Measurements from ENCODE around the gene SMYD2. TPM values are rescaled to one million over a fixed set of nuclear protein-coding genes. Genes with fewer than 3 reads are reported as not detected.

Gene SMYD2
- total and polyA plus RNA-seq, 2 donors (not counting 3 experiments of a cell fraction or from before 2014, with no cell fraction given), result 8.0 to 20.9 TPM

DNA sequence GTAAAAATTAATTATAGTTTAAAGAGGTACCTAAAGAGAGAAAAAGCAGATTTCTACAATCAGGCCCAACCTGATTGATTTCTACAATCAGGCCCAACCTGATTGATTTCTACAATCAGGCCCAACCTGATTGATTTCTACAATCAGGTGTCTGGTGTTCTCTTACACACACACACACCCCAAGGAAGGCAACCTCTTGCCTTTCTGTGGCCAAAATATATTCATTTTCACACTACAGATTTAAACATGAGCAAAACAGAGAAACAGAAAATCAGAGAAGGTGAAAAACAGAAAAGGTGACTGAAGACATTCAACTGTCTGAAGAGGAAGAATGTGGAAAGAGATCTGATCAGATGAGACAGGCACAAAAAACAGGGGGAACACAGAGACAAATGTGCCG lies 104.5 kb downstream of the SMYD2 start:
- Histone ChIP-seq H3K27ac (ENCODE audit: insufficient read depth, low read depth, low read length) (no peak overlapping the region), H3K9ac (replicated peaks; ENCODE audit: extremely low read depth, insufficient read depth, low read length) (no peak overlapping the region), H3K79me2 (ENCODE audit: control insufficient read depth, insufficient read depth, low read length) (peaks cover 4% of the 10 kb centered on the region), H2AFZ (ENCODE audit: low read depth, low read length) (no peak overlapping the region), H3K9me1 (replicated peaks; ENCODE audit: control insufficient read depth, extremely low read depth, insufficient read depth, low read length) (no peaks in the 10 kb centered on the region), H3K4me2 (ENCODE audit: insufficient read depth, low read length) (no peak overlapping the region), H4K20me1 (replicated peaks; ENCODE audit: control insufficient read depth, extremely low read depth, insufficient read depth, low read length) (no peaks in the 10 kb centered on the region), H3K36me3 (ENCODE audit: control insufficient read depth in 2 of 2, extremely low read depth in 1 of 2, insufficient read depth in 2 of 2, low read length in 2 of 2) (peaks cover 24 to 29% of the 10 kb centered on the region in 2 experiments), H3K4me3 (replicated peaks in 1 of 3; ENCODE audit: insufficient read depth in 1 of 3, low read depth in 1 of 3, low read length in 3 of 3) (no peak overlapping the region), H3K9me3 (replicated peaks; ENCODE audit: control insufficient read depth, insufficient read depth, low read length) (no peaks in the 10 kb centered on the region), H3K27me3 (ENCODE audit: control insufficient read depth in 2 of 2, insufficient read depth in 2 of 2, low read length in 2 of 2) (no peaks in the 10 kb centered on the region), H3K4me1 (ENCODE audit: control insufficient read depth, extremely low read depth, insufficient read depth, low read length) (no peaks in the 10 kb centered on the region)
- FAIRE-seq, result no peak
- ChIA-PET CTCF (interaction anchor here (5.4 kb wide), 1 partner anchor 199 kb away, joined by 124 read pairs; no protein-coding TSS in a partner anchor), POLR2A (no interaction called here)
- intact Hi-C loops (cut with micrococcal nuclease), result no loop called here
- dilution Hi-C loops (cut with MboI; ENCODE audit: extremely low pct_ligation_motif_present, low sequenced_read_pairs), result no loop called here
- TF ChIP-seq MYC (IDR thresholded peaks at IDR 0.05; ENCODE audit: low read depth, low read length) (no peak), GATA2 (IDR thresholded peaks at IDR 0.05; ENCODE audit: insufficient read depth, insufficient read length, low read depth, low read length) (no peak), FOS (IDR thresholded peaks at IDR 0.05; ENCODE audit: borderline replicate concordance, insufficient read depth, low read length) (no peak), POLR2A (IDR thresholded peaks at IDR 0.05; ENCODE audit: low read depth, low read length) (no peak), JUN (IDR thresholded peaks at IDR 0.05; ENCODE audit: borderline replicate concordance, insufficient read depth, insufficient read length, low read depth) (no peak), POLR2AphosphoS5 (IDR thresholded peaks at IDR 0.05; ENCODE audit: insufficient read depth, low read depth, low read length) (no peak), EZH2 (IDR thresholded peaks at IDR 0.05; ENCODE audit: borderline replicate concordance, low read depth, low read length, severe bottlenecking) (no peak)
- TF ChIP-seq, protein P1, sequence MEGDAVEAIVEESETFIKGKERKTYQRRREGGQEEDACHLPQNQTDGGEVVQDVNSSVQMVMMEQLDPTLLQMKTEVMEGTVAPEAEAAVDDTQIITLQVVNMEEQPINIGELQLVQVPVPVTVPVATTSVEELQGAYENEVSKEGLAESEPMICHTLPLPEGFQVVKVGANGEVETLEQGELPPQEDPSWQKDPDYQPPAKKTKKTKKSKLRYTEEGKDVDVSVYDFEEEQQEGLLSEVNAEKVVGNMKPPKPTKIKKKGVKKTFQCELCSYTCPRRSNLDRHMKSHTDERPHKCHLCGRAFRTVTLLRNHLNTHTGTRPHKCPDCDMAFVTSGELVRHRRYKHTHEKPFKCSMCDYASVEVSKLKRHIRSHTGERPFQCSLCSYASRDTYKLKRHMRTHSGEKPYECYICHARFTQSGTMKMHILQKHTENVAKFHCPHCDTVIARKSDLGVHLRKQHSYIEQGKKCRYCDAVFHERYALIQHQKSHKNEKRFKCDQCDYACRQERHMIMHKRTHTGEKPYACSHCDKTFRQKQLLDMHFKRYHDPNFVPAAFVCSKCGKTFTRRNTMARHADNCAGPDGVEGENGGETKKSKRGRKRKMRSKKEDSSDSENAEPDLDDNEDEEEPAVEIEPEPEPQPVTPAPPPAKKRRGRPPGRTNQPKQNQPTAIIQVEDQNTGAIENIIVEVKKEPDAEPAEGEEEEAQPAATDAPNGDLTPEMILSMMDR (IDR thresholded peaks at IDR 0.05; ENCODE audit: extremely low read depth in 1 of 2, insufficient read depth in 1 of 2, low read depth in 1 of 2, low read length in 2 of 2), result no peak
- TF ChIP-seq, protein P2, sequence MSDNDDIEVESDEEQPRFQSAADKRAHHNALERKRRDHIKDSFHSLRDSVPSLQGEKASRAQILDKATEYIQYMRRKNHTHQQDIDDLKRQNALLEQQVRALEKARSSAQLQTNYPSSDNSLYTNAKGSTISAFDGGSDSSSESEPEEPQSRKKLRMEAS (IDR thresholded peaks at IDR 0.05; ENCODE audit: insufficient read depth, insufficient read length), result no peak
- no peak for DNase-seq (ENCODE audit: low read depth, low spot score)
- no TSS peak for BruUV-seq (replicated peaks)
